Fibroblast of lung (primary cell): ENCODE data around the gene MAL. TPM values are rescaled to one million over a fixed set of nuclear protein-coding genes. Genes with fewer than 3 reads are reported as not detected.

Source experiments
- DNase-seq, 2 donors: peaks; one replicate each; pipeline versions ENCODE4 v3.0.0 to v3.0.0-alpha.2; 2010; ENCODE audit warnings: low read depth in 2 of 2
- H2AFZ ChIP-seq: 2 replicates; pipeline ENCODE4 v1.5.1; 2012; ENCODE audit warnings: low read length, control low read depth, inconsistent platforms
- H3K27ac ChIP-seq: 2 replicates; pipeline ENCODE4 v1.5.1; 2011; ENCODE audit warnings: low read length, control low read depth; ENCODE audit not compliant: insufficient read depth
- H3K27me3 ChIP-seq: 2 replicates; pipeline ENCODE4 v1.5.1; 2011; ENCODE audit warnings: mild to moderate bottlenecking, low read length; ENCODE audit not compliant: control insufficient read depth, insufficient read depth
- H3K36me3 ChIP-seq: 2 replicates; pipeline ENCODE4 v1.5.1; 2011; ENCODE audit warnings: low read length; ENCODE audit not compliant: control insufficient read depth, insufficient read depth
- H3K4me1 ChIP-seq: 2 replicates; pipeline ENCODE4 v1.5.1; 2011; ENCODE audit warnings: low read length; ENCODE audit not compliant: control insufficient read depth, insufficient read depth; ENCODE audit errors: extremely low read depth
- H3K4me2 ChIP-seq: 2 replicates; pipeline ENCODE4 v1.5.1; 2011; ENCODE audit warnings: low read length, control low read depth; ENCODE audit not compliant: insufficient read depth; ENCODE audit errors: extremely low read depth
- H3K4me3 ChIP-seq, 4 experiments: fragments of 200-600 bp in 1 of 4; sonication (generic) in 1 of 4; replicated peaks in 1 of 4; 2 replicates each; pipeline ENCODE4 v1.5.1; 2011 to 2016; ENCODE audit warnings: low read length in 4 of 4, low read depth in 3 of 4, mild to moderate bottlenecking in 3 of 4, control low read depth in 2 of 4, inconsistent platforms in 1 of 4, mixed read lengths in 1 of 4; ENCODE audit not compliant: insufficient read depth in 1 of 4; ENCODE audit errors: control extremely low read depth in 1 of 4
- H3K79me2 ChIP-seq: 2 replicates; pipeline ENCODE4 v1.5.1; 2012; ENCODE audit warnings: mild to moderate bottlenecking, low read length, inconsistent platforms; ENCODE audit not compliant: control insufficient read depth, insufficient read depth
- H3K9ac ChIP-seq: 2 replicates; pipeline ENCODE4 v1.5.1; 2011; ENCODE audit warnings: mild to moderate bottlenecking, low read length, control low read depth; ENCODE audit not compliant: insufficient read depth
- H3K9me3 ChIP-seq: 2 replicates; pipeline ENCODE4 v1.5.1; 2012; ENCODE audit warnings: low read depth, low read length; ENCODE audit not compliant: control insufficient read depth, insufficient read depth
- H4K20me1 ChIP-seq: 2 replicates; pipeline ENCODE4 v1.5.1; 2011; ENCODE audit warnings: low read length; ENCODE audit not compliant: control insufficient read depth, insufficient read depth; ENCODE audit errors: extremely low read depth
- CTCF ChIP-seq, 2 donors: IDR thresholded peaks in 1 of 2; conservative IDR thresholded peaks in 1 of 2; 1 replicate in 1 of 2; 2 replicates in 1 of 2; pipeline ENCODE4 v1.5.1; 2011 to 2012; ENCODE audit warnings: low read length in 2 of 2, control low read depth in 1 of 2, inconsistent platforms in 1 of 2, low read depth in 1 of 2, mild to moderate bottlenecking in 1 of 2
- EZH2 ChIP-seq: IDR thresholded peaks from 2 replicates; pipeline ENCODE4 v1.5.1; 2012; ENCODE audit warnings: low read length, control low read depth, mild to moderate bottlenecking; ENCODE audit errors: missing control alignments
- polyA plus RNA-seq, 2 donors: library from polyadenylated mRNA; depleted of rRNA in 1 of 2; stranded (reverse) in 1 of 2; unstranded in 1 of 2; fragments of >200 nt; gene quantifications; 2 replicates each; pipeline ENCODE4 v1.2.1, GENCODE V29; 2011 to 2012; ENCODE audit warnings: missing spikeins in 1 of 2
- total RNA-seq: library from RNA; depleted of rRNA; stranded (reverse); fragments of >200 nt; gene quantifications from 2 replicates; pipeline ENCODE4 v1.2.1, GENCODE V29; 2014

MAL gene
- total and polyA plus RNA-seq, 2 donors (not counting 1 experiment from before 2014, with no cell fraction given), result not detected

GRCh38 chr2:95001701-95002100 lies 23.8 kb upstream of the MAL start:
- Histone ChIP-seq H3K27me3 (no peaks in the 10 kb centered on the region), H3K4me3 (no peak overlapping the region), H3K9me3 (no peaks in the 10 kb centered on the region), H3K36me3 (no peaks in the 10 kb centered on the region), H3K79me2 (no peaks in the 10 kb centered on the region), H2AFZ (no peak overlapping the region), H3K4me2 (no peak overlapping the region), H4K20me1 (no peaks in the 10 kb centered on the region), H3K9ac (no peak overlapping the region), H3K4me1 (no peaks in the 10 kb centered on the region), H3K27ac (no peak overlapping the region)
- DNase-seq, result no peak
- TF ChIP-seq EZH2 (no peak), CTCF (conservative IDR thresholded peaks at IDR 0.05 in 1 of 2, IDR thresholded peaks at IDR 0.05 in 1 of 2; ENCODE audit: low read depth in 1 of 2, low read length in 2 of 2) (no peak)

- no peak overlapping the region for H2AFZ ChIP-seq
Measured at GRCh38 chr2:95002498-95002897, 23.0 kb upstream of the MAL start.

GRCh38 chr2:95004287-95004686 lies 21.2 kb upstream of the MAL start:
- no peaks in the 10 kb centered on the region for H3K4me1 ChIP-seq
- TF ChIP-seq EZH2, result no peak
- TF ChIP-seq CTCF (conservative IDR thresholded peaks at IDR 0.05 in 1 of 2, IDR thresholded peaks at IDR 0.05 in 1 of 2; ENCODE audit: low read depth in 1 of 2, low read length in 2 of 2), result no peak
- H4K20me1 ChIP-seq, result no peaks in the 10 kb centered on the region
- no peaks in the 10 kb centered on the region for H3K79me2 ChIP-seq
- no peak overlapping the region for H3K4me2 ChIP-seq
- H3K36me3 ChIP-seq, result no peaks in the 10 kb centered on the region
- DNase-seq, result no peak
- no peaks in the 10 kb centered on the region for H3K27me3 ChIP-seq
- no peak overlapping the region for H3K4me3 ChIP-seq
- H3K9me3 ChIP-seq, result no peaks in the 10 kb centered on the region
- H3K9ac ChIP-seq, result no peak overlapping the region
- H2AFZ ChIP-seq, result no peak overlapping the region
- no peak overlapping the region for H3K27ac ChIP-seq

More at GRCh38 chr2:95002498-95002897, 23.0 kb upstream of the MAL start:
- Histone ChIP-seq H3K36me3 (no peaks in the 10 kb centered on the region), H3K4me2 (no peak overlapping the region), H3K9me3 (no peaks in the 10 kb centered on the region), H3K4me1 (no peaks in the 10 kb centered on the region), H3K27ac (no peak overlapping the region), H3K79me2 (no peaks in the 10 kb centered on the region), H3K27me3 (no peaks in the 10 kb centered on the region), H3K9ac (no peak overlapping the region), H3K4me3 (no peak overlapping the region), H4K20me1 (no peaks in the 10 kb centered on the region)
- TF ChIP-seq CTCF (conservative IDR thresholded peaks at IDR 0.05 in 1 of 2, IDR thresholded peaks at IDR 0.05 in 1 of 2; ENCODE audit: low read depth in 1 of 2, low read length in 2 of 2) (no peak), EZH2 (no peak)
- DNase-seq, result no peak
